ENCODE data around the gene B3GNT2.
A peak's percentile ranks its signal among the peaks of the same experiment; 100 is the strongest.

B3GNT2 gene

GRCh38 chr2:62177392-62178049 lies 18.4 kb upstream of the B3GNT2 start:
- no peak overlapping the region for H3K27ac Mint-ChIP-seq
- no peak overlapping the region for H3K4me3 Mint-ChIP-seq

GRCh38 chr2:62178741-62179271 lies 17.1 kb upstream of the B3GNT2 start:
- Mint-ChIP-seq H3K27me3 (no peaks in the 10 kb centered on the region), H3K36me3 (no peaks in the 10 kb centered on the region)

More at GRCh38 chr2:62177392-62178049, 18.4 kb upstream of the B3GNT2 start:
- Mint-ChIP-seq H3K4me1 (ENCODE audit: low read depth) (peaks cover 4% of the 10 kb centered on the region), H3K27me3 (no peaks in the 10 kb centered on the region), H3K9me3 (ENCODE audit: low read depth) (no peaks in the 10 kb centered on the region), H3K36me3 (no peaks in the 10 kb centered on the region)

GRCh38 chr2:62180975-62181374 lies 14.9 kb upstream of the B3GNT2 start:
- Mint-ChIP-seq H3K36me3 (no peaks in the 10 kb centered on the region), H3K4me1 (ENCODE audit: low read depth) (peaks cover 4% of the 10 kb centered on the region), H3K9me3 (ENCODE audit: low read depth) (no peaks in the 10 kb centered on the region), H3K27me3 (no peaks in the 10 kb centered on the region), H3K4me3 (no peak overlapping the region), H3K27ac (no peak overlapping the region)

More at GRCh38 chr2:62178741-62179271, 17.1 kb upstream of the B3GNT2 start:
- Mint-ChIP-seq H3K27ac (no peak overlapping the region), H3K4me3 (no peak overlapping the region), H3K4me1 (ENCODE audit: low read depth) (peaks cover 4% of the 10 kb centered on the region), H3K9me3 (ENCODE audit: low read depth) (no peaks in the 10 kb centered on the region)

DNA sequence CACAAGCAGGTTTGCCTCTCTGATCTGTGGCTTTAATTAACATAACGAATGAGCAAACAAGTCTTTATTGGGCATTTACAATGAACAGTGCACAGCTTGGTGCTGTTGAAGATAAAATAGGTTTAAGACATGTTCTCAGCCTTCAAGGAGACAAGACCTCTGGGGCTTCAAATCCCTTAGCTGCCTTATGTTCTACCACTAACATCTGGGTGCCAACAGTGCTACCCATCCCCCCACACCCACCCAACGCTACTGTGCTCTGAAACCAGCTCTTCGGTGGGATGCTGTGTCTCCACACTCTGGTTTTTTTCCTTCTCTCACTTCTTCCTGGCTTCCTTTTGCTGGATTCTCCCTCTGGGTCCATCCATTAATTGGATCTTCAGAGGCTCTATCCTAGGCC lies 14.1 kb upstream of the B3GNT2 start:
- H3K9me3 Mint-ChIP-seq (ENCODE audit: low read depth): no peaks in the 10 kb centered on the region
- no peaks in the 10 kb centered on the region for H3K27me3 Mint-ChIP-seq
- no peaks in the 10 kb centered on the region for H3K36me3 Mint-ChIP-seq
- H3K4me3 Mint-ChIP-seq: no peak overlapping the region
- H3K4me1 Mint-ChIP-seq (ENCODE audit: low read depth): peaks cover 4% of the 10 kb centered on the region
- H3K27ac Mint-ChIP-seq: no peak overlapping the region

DNA sequence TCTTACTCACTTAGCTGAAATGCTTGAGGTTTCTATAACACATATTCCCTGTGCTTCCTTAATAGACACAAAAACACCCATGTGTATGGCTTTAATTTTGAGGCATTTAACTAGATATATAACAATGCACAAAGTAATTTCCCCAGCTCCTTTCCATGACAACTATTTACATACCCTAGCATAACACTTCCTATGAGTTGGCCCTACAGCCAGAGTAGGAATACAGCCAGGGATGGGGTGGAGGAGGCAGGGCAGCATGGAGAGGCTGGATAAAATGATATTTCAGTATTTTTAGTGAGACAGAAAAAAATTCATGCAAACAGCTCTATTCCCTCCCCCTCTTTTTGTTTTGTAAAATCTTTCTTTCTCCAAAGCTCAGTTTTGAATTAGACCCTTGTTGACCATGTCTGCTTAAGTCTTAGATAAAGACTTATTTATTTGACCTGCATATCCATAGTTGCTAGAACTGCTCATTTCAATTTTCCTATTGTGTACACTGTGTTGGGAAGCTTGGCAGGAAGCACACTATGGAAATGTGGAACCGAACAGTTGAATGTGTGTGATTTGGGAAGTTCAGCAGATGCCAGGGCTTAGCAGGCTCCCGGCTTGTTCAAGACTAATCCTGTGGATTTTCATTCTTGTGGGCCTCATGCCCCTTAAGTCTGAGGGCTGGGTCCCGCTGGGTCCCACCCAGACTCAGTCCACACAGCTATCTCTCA lies 11.2 kb upstream of the B3GNT2 start:
- no peaks in the 10 kb centered on the region for H3K36me3 Mint-ChIP-seq
- H3K4me1 Mint-ChIP-seq (ENCODE audit: low read depth): peaks cover 4% of the 10 kb centered on the region
- H3K27me3 Mint-ChIP-seq: no peaks in the 10 kb centered on the region
- H3K4me3 Mint-ChIP-seq: no peak overlapping the region
- H3K9me3 Mint-ChIP-seq (ENCODE audit: low read depth): no peaks in the 10 kb centered on the region
- no peak overlapping the region for H3K27ac Mint-ChIP-seq

GRCh38 chr2:62185475-62186155 lies 10.3 kb upstream of the B3GNT2 start:
- no peak overlapping the region for H3K27ac Mint-ChIP-seq
- H3K4me1 Mint-ChIP-seq (ENCODE audit: low read depth): peaks cover 4% of the 10 kb centered on the region
- no peaks in the 10 kb centered on the region for H3K36me3 Mint-ChIP-seq
- no peaks in the 10 kb centered on the region for H3K27me3 Mint-ChIP-seq
- H3K4me3 Mint-ChIP-seq: no peak overlapping the region
- no peaks in the 10 kb centered on the region for H3K9me3 Mint-ChIP-seq (ENCODE audit: low read depth)

DNA sequence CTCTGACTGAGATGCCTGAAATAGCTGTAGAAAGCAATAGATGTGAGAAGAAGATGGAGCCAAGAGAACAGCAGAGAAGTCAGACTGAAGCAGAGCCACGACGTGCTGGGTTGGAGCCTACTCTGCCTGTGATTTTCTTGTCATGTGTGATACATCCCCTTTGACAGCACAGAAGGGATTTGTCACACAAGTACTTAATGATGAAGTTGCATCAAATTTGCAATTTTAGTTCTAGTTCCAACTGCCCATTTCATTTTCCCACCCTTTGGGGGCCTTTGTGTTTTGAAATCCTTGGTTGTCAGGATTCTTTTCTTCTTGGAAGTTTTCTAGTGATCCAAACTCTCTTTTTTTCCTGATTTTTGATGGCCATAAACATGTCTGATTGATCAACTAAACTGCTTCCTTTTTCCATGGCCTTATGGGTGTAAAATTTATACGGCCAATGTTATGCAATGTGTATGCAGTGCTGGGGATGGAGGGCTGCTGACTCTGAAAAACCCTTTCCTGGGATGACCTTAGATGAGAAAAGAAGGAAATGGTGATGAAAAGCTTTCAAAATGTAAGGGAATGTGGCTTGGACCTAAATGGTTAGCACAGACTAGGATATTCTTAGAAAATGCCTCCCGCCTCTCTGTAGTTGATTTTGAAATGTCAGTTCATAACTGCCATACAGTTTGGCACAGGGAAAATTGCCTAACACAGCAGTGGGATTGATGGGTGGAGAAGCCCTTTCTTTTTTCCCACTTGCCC lies 9.6 kb upstream of the B3GNT2 start:
- Mint-ChIP-seq H3K9me3 (ENCODE audit: low read depth) (no peaks in the 10 kb centered on the region), H3K36me3 (no peaks in the 10 kb centered on the region), H3K4me1 (ENCODE audit: low read depth) (peaks cover 3% of the 10 kb centered on the region), H3K4me3 (no peak overlapping the region), H3K27ac (no peak overlapping the region), H3K27me3 (no peaks in the 10 kb centered on the region)

DNA sequence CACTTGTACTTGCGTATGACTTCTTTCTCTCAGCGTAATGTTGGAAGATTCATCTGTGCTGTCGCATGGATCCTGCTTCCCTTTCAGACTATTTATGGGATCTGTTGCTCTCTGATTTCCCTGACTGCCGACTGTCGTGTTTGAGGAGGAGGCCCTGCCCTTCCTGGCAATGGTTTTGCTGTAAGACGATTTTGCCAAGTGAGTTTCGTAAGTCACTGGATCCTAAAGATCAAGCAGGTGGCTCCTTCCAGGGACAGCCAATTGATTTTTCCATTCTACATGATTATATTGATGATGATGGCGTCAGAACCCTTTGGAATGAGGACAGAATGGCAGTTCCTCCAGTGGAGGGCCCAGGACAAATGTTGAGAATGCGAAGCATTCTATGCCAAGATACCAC lies 8.7 kb upstream of the B3GNT2 start:
- H3K27me3 Mint-ChIP-seq: no peaks in the 10 kb centered on the region
- H3K27ac Mint-ChIP-seq: no peak overlapping the region
- no peaks in the 10 kb centered on the region for H3K4me1 Mint-ChIP-seq (ENCODE audit: low read depth)
- no peak overlapping the region for H3K4me3 Mint-ChIP-seq
- no peaks in the 10 kb centered on the region for H3K9me3 Mint-ChIP-seq (ENCODE audit: low read depth)
- no peaks in the 10 kb centered on the region for H3K36me3 Mint-ChIP-seq

GRCh38 chr2:62188416-62188815 lies 7.5 kb upstream of the B3GNT2 start:
- Mint-ChIP-seq H3K36me3 (no peaks in the 10 kb centered on the region), H3K27me3 (no peaks in the 10 kb centered on the region), H3K27ac (no peak overlapping the region), H3K9me3 (ENCODE audit: low read depth) (no peaks in the 10 kb centered on the region), H3K4me1 (ENCODE audit: low read depth) (no peaks in the 10 kb centered on the region), H3K4me3 (no peak overlapping the region)

DNA sequence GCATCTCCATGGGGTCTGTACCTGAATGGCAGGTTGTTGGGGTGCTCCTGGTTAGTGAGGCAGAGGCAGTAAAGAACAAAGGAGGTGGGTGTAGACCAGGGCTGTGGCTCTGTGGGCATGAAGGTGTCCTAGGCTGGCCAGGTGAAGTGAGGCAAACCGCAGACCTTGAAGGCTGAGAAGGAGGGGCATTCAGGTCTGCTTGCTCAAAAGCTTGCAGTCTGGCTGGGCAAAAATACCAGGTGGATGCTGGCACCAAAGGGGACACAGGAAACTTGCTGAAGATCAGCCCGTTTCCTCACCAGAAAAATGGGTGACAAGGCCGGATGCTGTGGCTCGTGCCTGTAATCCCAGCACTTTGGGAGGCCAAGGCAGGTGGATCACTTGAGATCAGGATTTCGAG lies 6.7 kb upstream of the B3GNT2 start:
- H3K4me3 Mint-ChIP-seq: no peak overlapping the region
- H3K36me3 Mint-ChIP-seq: no peaks in the 10 kb centered on the region
- no peaks in the 10 kb centered on the region for H3K4me1 Mint-ChIP-seq (ENCODE audit: low read depth)
- H3K9me3 Mint-ChIP-seq (ENCODE audit: low read depth): no peaks in the 10 kb centered on the region
- H3K27ac Mint-ChIP-seq: no peak overlapping the region
- H3K27me3 Mint-ChIP-seq: no peaks in the 10 kb centered on the region

- H3K27me3 Mint-ChIP-seq: no peaks in the 10 kb centered on the region
- H3K9me3 Mint-ChIP-seq (ENCODE audit: low read depth): no peaks in the 10 kb centered on the region
- H3K4me3 Mint-ChIP-seq: no peak overlapping the region
- no peak overlapping the region for H3K27ac Mint-ChIP-seq
- peaks cover 4% of the 10 kb centered on the region for H3K4me1 Mint-ChIP-seq (ENCODE audit: low read depth)
- no peaks in the 10 kb centered on the region for H3K36me3 Mint-ChIP-seq
These were observed 3.1 kb upstream of the B3GNT2 start for GRCh38 chr2:62192811-62193210.

GRCh38 chr2:62194558-62195420 lies 1.1 kb upstream of the B3GNT2 start:
- Mint-ChIP-seq H3K4me3 (peak overlapping the region; percentile 82), H3K27ac (no peak overlapping the region), H3K36me3 (no peaks in the 10 kb centered on the region), H3K9me3 (ENCODE audit: low read depth) (no peaks in the 10 kb centered on the region), H3K27me3 (no peaks in the 10 kb centered on the region), H3K4me1 (ENCODE audit: low read depth) (peaks cover 21% of the 10 kb centered on the region)

DNA sequence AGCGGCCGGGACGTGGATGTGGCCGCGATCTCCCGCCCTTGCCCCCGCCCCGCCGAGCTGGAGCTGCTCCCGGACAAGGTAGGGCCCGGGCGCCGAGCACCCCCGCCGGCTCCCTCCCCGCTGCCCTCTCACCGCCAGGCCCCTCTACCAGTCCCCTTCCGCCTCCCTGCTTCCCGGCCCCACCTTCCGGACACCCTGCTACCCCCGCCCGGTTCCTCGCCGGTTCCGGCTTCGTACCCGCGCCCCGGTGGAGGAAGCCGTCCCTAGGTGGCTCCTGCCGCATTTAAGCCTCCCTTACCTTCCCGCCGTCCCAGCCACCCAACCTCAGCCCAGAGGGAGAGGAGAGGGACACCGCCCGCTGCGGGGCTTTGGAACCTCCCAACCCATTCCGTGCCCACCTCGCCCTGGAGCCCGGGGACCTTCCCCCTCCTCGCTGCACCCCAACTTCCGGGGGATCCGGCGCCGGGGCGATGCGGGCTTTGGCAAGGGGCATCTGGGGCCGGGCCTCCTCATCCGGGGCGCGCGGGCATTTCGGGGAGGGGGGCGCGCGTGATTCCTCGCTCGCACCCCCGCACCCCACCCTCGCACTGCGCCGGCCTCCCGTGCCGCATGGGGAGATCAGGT lies 475 bp downstream of the B3GNT2 start:
- H3K4me1 Mint-ChIP-seq (ENCODE audit: low read depth): peaks cover 37% of the 10 kb centered on the region
- peak overlapping the region; percentile 77 for H3K27ac Mint-ChIP-seq
- no peaks in the 10 kb centered on the region for H3K27me3 Mint-ChIP-seq
- H3K9me3 Mint-ChIP-seq (ENCODE audit: low read depth): no peaks in the 10 kb centered on the region
- H3K4me3 Mint-ChIP-seq: peak overlapping the region; percentile 88
- no peaks in the 10 kb centered on the region for H3K36me3 Mint-ChIP-seq

All from activated naive CD8-positive, alpha-beta T cell (primary cell).